ENCODE results near the gene UBASH3B.

DNA sequence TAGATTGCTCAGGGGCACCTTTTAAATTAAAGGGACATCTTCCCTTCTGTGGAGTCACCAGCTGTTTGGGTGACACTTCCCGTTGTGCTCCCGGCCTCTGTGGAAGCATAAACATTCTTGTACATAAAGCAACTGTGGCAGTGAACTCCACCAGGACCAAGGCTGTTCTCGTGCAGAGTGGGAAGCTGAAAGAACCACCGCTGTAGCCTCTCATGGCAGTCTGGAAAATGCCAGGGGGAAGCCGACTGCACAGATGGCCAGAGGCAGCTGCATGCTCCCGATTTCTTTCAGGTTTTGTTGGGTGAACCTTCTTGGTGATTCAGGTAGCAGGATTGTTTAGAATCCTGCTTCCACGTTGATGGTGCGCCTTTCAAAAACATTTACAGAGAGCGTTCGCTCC lies 10.3 kb downstream of the UBASH3B start:
- TF ChIP-seq, protein P1, sequence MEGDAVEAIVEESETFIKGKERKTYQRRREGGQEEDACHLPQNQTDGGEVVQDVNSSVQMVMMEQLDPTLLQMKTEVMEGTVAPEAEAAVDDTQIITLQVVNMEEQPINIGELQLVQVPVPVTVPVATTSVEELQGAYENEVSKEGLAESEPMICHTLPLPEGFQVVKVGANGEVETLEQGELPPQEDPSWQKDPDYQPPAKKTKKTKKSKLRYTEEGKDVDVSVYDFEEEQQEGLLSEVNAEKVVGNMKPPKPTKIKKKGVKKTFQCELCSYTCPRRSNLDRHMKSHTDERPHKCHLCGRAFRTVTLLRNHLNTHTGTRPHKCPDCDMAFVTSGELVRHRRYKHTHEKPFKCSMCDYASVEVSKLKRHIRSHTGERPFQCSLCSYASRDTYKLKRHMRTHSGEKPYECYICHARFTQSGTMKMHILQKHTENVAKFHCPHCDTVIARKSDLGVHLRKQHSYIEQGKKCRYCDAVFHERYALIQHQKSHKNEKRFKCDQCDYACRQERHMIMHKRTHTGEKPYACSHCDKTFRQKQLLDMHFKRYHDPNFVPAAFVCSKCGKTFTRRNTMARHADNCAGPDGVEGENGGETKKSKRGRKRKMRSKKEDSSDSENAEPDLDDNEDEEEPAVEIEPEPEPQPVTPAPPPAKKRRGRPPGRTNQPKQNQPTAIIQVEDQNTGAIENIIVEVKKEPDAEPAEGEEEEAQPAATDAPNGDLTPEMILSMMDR (IDR thresholded peaks at IDR 0.05), result no peak
- TF ChIP-seq EP300 (IDR thresholded peaks at IDR 0.05) (no peak), POLR2A (IDR thresholded peaks at IDR 0.05) (no peak)
